Measurements from ENCODE around the gene IGF1. TPM values are rescaled to one million over a fixed set of nuclear protein-coding genes. Genes with fewer than 3 reads are reported as not detected.

The IGF1 gene
- total RNA-seq, 1 experiment from 2014 or later = 0.42 TPM

DNA sequence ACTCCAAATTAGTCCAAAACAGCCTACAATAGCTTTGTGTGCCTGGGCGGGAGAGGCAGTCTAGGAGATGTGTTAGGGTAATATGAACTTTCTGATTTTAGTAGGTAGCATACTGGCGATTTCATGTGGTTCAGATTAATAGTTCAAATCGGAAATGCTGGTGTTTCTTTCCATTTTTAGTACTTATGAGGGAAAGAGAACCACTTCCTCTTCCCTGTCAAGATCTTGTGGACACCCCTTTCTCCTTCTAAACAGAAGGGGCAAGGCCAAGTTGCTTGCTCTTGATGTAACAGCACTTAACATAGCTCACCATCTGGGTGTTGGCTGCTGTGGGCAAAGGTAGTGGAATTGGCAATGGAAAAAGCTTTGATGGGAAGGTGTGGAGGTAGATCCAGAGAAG lies 32.2 kb upstream of the IGF1 start:
- H3K4me3 ChIP-seq (replicated peaks in 1 of 2; ENCODE audit: low read depth in 1 of 2, low read length in 2 of 2) = no peak overlapping the region
- ChIA-PET CTCF (no interaction called here), POLR2A (no interaction called here), RAD21 (ENCODE audit: low non-redundant PET in 1 of 2, low total read pairs in 2 of 2, uncharacterized antibody in 2 of 2, unreplicated experiment in 2 of 2) (no interaction called here)
- BruUV-seq (replicated peaks) = no TSS peak
- no peak overlapping the region for H3K27ac ChIP-seq (ENCODE audit: low read depth, low read length)
- H3K9me2 ChIP-seq (ENCODE audit: insufficient read depth) = no peaks in the 10 kb centered on the region
- H3K4me1 ChIP-seq (ENCODE audit: control insufficient read depth in 1 of 2, insufficient read depth in 2 of 2, low read length in 2 of 2) = no peaks in the 10 kb centered on the region
- no peaks in the 10 kb centered on the region for H3K9me3 ChIP-seq (ENCODE audit: control insufficient read depth in 1 of 2, insufficient read depth in 1 of 2, low read depth in 1 of 2, low read length in 2 of 2)
- no peaks in the 10 kb centered on the region for H4K20me1 ChIP-seq (ENCODE audit: insufficient read depth)
- TF ChIP-seq, protein P1, sequence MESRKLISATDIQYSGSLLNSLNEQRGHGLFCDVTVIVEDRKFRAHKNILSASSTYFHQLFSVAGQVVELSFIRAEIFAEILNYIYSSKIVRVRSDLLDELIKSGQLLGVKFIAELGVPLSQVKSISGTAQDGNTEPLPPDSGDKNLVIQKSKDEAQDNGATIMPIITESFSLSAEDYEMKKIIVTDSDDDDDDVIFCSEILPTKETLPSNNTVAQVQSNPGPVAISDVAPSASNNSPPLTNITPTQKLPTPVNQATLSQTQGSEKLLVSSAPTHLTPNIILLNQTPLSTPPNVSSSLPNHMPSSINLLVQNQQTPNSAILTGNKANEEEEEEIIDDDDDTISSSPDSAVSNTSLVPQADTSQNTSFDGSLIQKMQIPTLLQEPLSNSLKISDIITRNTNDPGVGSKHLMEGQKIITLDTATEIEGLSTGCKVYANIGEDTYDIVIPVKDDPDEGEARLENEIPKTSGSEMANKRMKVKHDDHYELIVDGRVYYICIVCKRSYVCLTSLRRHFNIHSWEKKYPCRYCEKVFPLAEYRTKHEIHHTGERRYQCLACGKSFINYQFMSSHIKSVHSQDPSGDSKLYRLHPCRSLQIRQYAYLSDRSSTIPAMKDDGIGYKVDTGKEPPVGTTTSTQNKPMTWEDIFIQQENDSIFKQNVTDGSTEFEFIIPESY (IDR thresholded peaks at IDR 0.05; ENCODE audit: extremely low read depth, insufficient replicate concordance, low read length) = no peak
- TF ChIP-seq TCF7L2 (IDR thresholded peaks at IDR 0.05; ENCODE audit: borderline replicate concordance, extremely low read depth, insufficient read depth, insufficient read length) = no peak
- no peak for TF ChIP-seq CEBPB (IDR thresholded peaks at IDR 0.05; ENCODE audit: low read depth)
- TF ChIP-seq EZH2 (IDR thresholded peaks at IDR 0.05) = no peak
- TF ChIP-seq SRF (IDR thresholded peaks at IDR 0.05; ENCODE audit: low read depth) = no peak
- TF ChIP-seq ZFX (IDR thresholded peaks at IDR 0.05) = no peak
- TF ChIP-seq FOSL1 (IDR thresholded peaks at IDR 0.05; ENCODE audit: low read depth) = no peak
- no peak for TF ChIP-seq ATF3 (IDR thresholded peaks at IDR 0.05)
- TF ChIP-seq EGR1 (IDR thresholded peaks at IDR 0.05; ENCODE audit: low read depth) = no peak
- no peak for TF ChIP-seq SIN3A (IDR thresholded peaks at IDR 0.05; ENCODE audit: low read depth)
- TF ChIP-seq POLR2A (IDR thresholded peaks at IDR 0.05; ENCODE audit: borderline replicate concordance, extremely low read depth, insufficient read depth, insufficient read length) = no peak
- no peak for TF ChIP-seq EZH2phosphoT487 (IDR thresholded peaks at IDR 0.05; ENCODE audit: borderline replicate concordance)
- no peak for TF ChIP-seq JUND (IDR thresholded peaks at IDR 0.05)
- no peak for TF ChIP-seq REST (IDR thresholded peaks at IDR 0.05; ENCODE audit: low read depth)
- TF ChIP-seq, protein P2, sequence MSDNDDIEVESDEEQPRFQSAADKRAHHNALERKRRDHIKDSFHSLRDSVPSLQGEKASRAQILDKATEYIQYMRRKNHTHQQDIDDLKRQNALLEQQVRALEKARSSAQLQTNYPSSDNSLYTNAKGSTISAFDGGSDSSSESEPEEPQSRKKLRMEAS (IDR thresholded peaks at IDR 0.05) = no peak
- no peak for TF ChIP-seq ELF1 (IDR thresholded peaks at IDR 0.05; ENCODE audit: borderline replicate concordance, low read depth)
- TF ChIP-seq YY1 (IDR thresholded peaks at IDR 0.05; ENCODE audit: extremely low read depth, insufficient replicate concordance, low read depth, low read length) = no peak
- TF ChIP-seq, protein P3, sequence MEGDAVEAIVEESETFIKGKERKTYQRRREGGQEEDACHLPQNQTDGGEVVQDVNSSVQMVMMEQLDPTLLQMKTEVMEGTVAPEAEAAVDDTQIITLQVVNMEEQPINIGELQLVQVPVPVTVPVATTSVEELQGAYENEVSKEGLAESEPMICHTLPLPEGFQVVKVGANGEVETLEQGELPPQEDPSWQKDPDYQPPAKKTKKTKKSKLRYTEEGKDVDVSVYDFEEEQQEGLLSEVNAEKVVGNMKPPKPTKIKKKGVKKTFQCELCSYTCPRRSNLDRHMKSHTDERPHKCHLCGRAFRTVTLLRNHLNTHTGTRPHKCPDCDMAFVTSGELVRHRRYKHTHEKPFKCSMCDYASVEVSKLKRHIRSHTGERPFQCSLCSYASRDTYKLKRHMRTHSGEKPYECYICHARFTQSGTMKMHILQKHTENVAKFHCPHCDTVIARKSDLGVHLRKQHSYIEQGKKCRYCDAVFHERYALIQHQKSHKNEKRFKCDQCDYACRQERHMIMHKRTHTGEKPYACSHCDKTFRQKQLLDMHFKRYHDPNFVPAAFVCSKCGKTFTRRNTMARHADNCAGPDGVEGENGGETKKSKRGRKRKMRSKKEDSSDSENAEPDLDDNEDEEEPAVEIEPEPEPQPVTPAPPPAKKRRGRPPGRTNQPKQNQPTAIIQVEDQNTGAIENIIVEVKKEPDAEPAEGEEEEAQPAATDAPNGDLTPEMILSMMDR (IDR thresholded peaks at IDR 0.05 in 2 of 3, conservative IDR thresholded peaks at IDR 0.05 in 1 of 3; ENCODE audit: borderline replicate concordance in 1 of 3, insufficient read depth in 1 of 3, low read depth in 2 of 3, low read length in 2 of 3) = no peak
- no peak for TF ChIP-seq RAD21 (IDR thresholded peaks at IDR 0.05; ENCODE audit: low read depth)
- no peak for TF ChIP-seq ZNF274 (IDR thresholded peaks at IDR 0.05; ENCODE audit: low read depth, low read length)
- H3K4me2 ChIP-seq (ENCODE audit: low read length) = no peak overlapping the region
- H2AFZ ChIP-seq (ENCODE audit: low read depth, low read length, poor library complexity, severe bottlenecking) = no peak overlapping the region
- H3K36me3 ChIP-seq (ENCODE audit: control insufficient read depth in 1 of 2, insufficient read depth in 2 of 2, low read length in 2 of 2) = no peaks in the 10 kb centered on the region
- ATAC-seq (no peak), DNase-seq (ENCODE audit: low read depth, low spot score) (no peak)
- intact Hi-C loops (cut with micrococcal nuclease) = no loop called here
- H3K27me3 ChIP-seq (ENCODE audit: insufficient read depth, low read length) = no peaks in the 10 kb centered on the region; the same call in 1 of the 2 replicates
- H3K79me2 ChIP-seq (ENCODE audit: insufficient read depth, low read length) = no peaks in the 10 kb centered on the region
- H3K9ac ChIP-seq (ENCODE audit: low read length) = no peak overlapping the region
